ENCODE measurements around the gene BMPR2.
"Not testable (repeated sequence)": the region's sequence is repeated elsewhere in the genome, so short reads cannot be mapped to it uniquely, and the experiment has no call there.

BMPR2 gene

GRCh38 chr2:202530038-202530437 lies 153.9 kb downstream of the BMPR2 start:
- no peak for DNase-seq (ENCODE audit: low read depth in 2 of 2)

GRCh38 chr2:202535290-202535689 lies 159.2 kb downstream of the BMPR2 start:
- DNase-seq (ENCODE audit: low read depth in 2 of 2), result not testable (repeated sequence)

DNA sequence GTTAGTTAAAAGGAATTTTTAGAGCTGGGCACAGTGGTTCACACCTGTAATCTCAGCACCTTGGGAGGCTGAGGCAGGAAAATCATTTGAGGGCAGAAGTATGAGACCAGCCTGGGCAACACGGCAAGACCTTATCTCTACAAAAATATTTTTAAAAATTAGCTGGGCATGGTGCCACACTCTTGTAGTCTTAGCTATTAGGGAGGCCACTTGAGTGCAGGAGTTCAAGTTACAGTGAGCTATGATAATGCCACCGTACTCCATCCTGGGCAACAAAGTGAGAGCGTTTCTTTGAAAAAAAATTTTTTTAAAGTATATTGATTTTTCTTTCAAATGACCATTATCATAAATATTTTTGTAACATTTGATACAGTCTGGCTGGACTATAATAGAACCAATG lies 165.0 kb downstream of the BMPR2 start:
- no peak for DNase-seq (ENCODE audit: low read depth in 2 of 2)

GRCh38 chr2:202542142-202542541 lies 166.0 kb downstream of the BMPR2 start:
- no peak for DNase-seq (ENCODE audit: low read depth in 2 of 2)

- no peak for DNase-seq (ENCODE audit: low read depth in 2 of 2)
Measured at GRCh38 chr2:202545523-202545922, 169.4 kb downstream of the BMPR2 start.

- DNase-seq (ENCODE audit: low read depth in 2 of 2), result no peak
Measured at GRCh38 chr2:202545931-202546330, 169.8 kb downstream of the BMPR2 start.

GRCh38 chr2:202546499-202547141 lies 170.5 kb downstream of the BMPR2 start:
- not testable (repeated sequence) for DNase-seq (ENCODE audit: low read depth in 2 of 2)

GRCh38 chr2:202548240-202548639 lies 172.1 kb downstream of the BMPR2 start:
- no peak for DNase-seq (ENCODE audit: low read depth in 2 of 2)

- DNase-seq (ENCODE audit: low read depth in 2 of 2), result not testable (repeated sequence)
Measured at GRCh38 chr2:202551000-202551399, 174.9 kb downstream of the BMPR2 start.

- DNase-seq (ENCODE audit: low read depth in 2 of 2), result no peak
Measured at GRCh38 chr2:202555356-202555755, 179.2 kb downstream of the BMPR2 start.

DNA sequence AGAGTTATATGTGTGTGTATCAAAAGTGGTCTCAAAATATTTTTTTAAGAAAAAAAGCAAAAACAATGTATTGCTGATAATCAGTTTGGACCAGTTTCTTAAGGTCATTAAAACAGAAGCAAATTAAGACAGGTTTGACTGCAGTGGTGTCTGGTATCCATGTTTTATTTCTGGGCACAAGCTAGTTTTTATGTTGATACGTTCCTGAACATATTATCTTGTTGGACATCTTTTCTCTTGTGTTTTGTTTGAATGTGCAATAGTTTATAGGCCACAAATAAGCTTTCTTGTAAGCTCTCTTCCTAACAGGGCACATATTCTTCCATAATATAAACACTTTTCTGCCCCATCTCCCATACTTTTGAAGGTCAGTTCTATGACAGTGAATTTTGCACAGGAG lies 184.1 kb downstream of the BMPR2 start:
- no peak for DNase-seq (ENCODE audit: low read depth in 2 of 2)

- no peak for DNase-seq (ENCODE audit: low read depth in 2 of 2)
Measured at GRCh38 chr2:202564226-202564625, 188.1 kb downstream of the BMPR2 start.

DNA sequence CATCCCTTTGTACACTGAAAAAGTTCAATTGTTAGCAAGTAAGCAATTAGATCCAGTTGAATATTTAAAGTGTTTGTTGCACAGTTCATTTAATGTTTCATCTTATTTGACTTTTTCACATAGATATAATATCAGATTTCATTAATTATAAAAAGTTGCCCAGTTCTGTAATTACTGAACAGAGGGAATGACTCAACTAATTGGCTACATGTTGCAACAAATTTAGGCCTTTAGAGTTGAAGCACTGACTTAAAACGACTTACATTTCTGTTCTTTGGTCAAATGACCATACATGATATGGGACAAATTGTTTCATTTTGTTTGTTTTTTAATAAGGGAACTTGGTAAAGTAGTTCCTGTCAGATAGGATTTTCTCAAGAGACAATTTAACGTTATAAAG lies 190.2 kb downstream of the BMPR2 start:
- DNase-seq (ENCODE audit: low read depth in 2 of 2), result no peak

GRCh38 chr2:202574541-202574940 lies 198.4 kb downstream of the BMPR2 start:
- DNase-seq (ENCODE audit: low read depth in 2 of 2), result no peak

DNA sequence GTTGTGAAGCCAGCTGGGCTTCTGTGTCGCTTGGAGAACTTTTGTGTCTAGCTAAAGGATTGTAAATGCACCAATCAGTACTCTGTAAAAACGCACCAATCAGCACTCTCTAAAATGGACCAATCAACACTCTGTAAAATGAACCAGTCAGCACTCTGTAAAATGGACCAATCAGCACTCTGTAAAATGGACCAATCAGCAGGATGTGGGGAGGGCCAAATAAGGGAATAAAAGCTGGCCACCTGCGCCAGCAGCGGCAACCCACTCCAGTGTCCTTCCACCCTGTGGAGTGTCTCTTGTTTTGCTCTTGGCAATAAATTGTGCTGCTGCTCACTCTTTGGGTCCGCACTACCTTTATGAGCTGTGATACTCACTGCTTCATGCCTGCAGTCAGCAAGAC lies 199.1 kb downstream of the BMPR2 start:
- DNase-seq (ENCODE audit: low read depth in 2 of 2), result not testable (repeated sequence)

DNA sequence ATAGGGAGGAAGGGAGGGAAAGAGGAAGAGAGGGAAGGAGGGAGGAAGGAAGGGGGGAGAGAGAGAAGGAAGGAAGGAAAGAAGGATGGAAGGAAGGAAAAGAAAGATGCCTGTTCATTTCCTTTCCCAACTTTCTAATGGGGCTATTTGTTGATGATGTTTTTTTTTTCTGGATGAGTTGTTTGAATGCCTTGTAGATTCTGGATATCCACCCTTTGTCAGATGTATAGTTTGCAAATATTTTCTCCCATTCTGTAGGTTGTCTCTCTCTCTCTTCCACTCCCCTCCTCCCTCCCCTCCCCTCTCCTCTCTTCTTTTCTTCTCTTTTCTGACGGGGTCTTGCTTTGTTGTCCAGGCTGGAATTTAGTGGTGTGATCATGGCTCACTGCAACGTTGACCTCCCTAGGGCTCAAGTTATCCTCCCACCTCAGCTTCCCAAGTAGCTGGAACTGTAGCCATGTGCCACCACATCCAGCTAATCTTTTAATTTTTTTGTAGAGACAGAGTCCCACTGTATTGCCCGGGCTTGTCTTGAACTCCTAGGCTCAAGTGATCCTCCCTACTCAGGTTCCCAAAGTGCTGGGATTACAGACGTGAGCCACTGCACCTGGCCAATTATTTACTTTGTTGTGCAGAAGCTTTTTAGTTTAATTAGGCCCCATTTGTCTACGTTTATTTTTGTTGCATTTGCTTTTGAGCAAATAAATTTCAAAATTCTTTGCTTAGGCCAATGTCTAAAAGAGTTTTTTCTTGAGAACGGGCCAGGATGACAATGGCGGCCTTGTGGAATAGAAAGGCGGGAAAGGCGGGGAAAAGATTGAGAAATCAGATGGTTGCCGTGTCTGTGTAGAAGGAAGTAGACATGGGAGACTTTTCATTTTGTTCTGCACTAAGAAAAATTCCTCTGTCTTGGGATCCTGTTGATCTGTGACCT lies 201.4 kb downstream of the BMPR2 start:
- no peak for DNase-seq (ENCODE audit: low read depth in 2 of 2)

- DNase-seq (ENCODE audit: low read depth in 2 of 2), result not testable (repeated sequence)
Measured at GRCh38 chr2:202582846-202583245, 206.7 kb downstream of the BMPR2 start.

GRCh38 chr2:202583709-202584219 lies 207.6 kb downstream of the BMPR2 start:
- no peak for DNase-seq (ENCODE audit: low read depth in 2 of 2)

GRCh38 chr2:202588647-202589581 lies 212.8 kb downstream of the BMPR2 start:
- DNase-seq (ENCODE audit: low read depth in 2 of 2), result peak; percentile 25 to 41

GRCh38 chr2:202589582-202589949 lies 213.4 kb downstream of the BMPR2 start:
- DNase-seq (ENCODE audit: low read depth in 2 of 2), result no peak

DNA sequence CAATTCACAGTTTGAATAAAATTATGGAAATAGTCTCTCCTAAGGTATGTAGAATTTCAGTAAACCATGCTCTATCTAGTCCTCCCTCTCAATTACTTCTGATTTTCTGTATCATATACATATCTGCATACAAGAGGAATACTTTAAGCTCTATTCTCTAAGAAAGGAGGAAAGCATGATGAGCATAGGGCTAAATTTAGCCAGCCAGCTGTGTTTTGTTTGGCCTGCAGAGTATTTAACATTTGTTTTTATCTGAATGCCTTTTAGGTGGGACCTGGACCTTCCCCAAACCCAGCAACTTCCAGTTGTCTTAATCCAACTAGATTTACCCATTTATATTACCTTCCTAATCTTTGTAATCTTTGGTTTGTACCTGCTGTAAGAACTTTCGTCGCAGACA lies 216.4 kb downstream of the BMPR2 start:
- no peak for DNase-seq (ENCODE audit: low read depth in 2 of 2)

- no peak for DNase-seq (ENCODE audit: low read depth in 2 of 2)
Measured at GRCh38 chr2:202599105-202599504, 223.0 kb downstream of the BMPR2 start.
